Measurements from ENCODE around the gene SLC47A2.

The SLC47A2 gene

DNA sequence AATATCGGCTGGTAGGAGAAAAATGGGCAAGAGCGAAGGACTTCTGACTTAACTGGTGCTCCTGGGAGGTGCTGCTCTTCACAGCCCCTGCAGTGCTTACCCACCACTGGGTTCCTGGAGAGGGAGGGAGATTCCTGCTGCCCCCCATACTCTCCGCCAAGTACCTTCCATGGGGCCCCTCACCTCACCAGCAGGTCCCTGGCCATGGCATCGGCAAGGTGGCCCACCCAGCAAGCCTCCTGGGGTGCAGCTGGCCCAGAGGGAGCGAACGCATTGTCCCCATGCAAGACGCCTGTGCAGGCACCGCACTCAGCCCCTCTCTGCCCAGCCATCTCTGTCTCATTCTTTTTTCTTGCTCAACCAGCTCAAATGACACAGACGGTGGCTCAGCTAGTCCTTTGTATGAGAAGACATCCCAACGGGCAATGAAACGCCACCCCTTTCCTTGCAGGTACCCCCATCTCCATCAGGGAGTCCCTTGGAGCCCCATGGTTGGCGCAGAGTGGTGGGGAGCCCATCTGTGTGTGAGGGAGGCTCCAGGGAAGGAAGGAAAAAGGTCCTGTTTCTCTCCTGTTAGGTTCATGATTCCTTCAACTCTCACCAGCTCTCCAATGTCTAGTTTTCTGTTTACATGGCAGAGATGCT, 41.3 kb upstream of the SLC47A2 start:
- TF ChIP-seq, protein P1, sequence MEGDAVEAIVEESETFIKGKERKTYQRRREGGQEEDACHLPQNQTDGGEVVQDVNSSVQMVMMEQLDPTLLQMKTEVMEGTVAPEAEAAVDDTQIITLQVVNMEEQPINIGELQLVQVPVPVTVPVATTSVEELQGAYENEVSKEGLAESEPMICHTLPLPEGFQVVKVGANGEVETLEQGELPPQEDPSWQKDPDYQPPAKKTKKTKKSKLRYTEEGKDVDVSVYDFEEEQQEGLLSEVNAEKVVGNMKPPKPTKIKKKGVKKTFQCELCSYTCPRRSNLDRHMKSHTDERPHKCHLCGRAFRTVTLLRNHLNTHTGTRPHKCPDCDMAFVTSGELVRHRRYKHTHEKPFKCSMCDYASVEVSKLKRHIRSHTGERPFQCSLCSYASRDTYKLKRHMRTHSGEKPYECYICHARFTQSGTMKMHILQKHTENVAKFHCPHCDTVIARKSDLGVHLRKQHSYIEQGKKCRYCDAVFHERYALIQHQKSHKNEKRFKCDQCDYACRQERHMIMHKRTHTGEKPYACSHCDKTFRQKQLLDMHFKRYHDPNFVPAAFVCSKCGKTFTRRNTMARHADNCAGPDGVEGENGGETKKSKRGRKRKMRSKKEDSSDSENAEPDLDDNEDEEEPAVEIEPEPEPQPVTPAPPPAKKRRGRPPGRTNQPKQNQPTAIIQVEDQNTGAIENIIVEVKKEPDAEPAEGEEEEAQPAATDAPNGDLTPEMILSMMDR (IDR thresholded peaks at IDR 0.05), result no peak

DNA sequence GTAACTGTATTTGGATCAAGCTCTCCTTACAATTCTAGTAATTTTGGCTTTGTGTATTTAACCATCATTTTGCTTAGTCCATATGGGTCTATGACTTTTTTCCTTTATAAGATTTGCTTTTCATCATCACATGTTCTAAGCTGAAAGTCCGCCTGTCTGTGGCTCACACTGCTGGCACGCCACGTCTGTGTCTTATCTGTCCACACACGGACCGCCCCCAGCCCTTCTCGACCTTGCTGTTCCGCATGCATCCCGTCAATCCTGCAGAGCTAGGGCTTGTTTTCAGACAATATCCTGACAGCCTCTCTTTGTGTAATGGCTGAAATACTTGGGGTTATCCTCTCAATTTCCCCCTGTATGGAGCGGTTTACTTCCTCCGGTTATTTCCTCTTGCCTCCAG, 40.2 kb upstream of the SLC47A2 start:
- TF ChIP-seq, protein P1 (IDR thresholded peaks at IDR 0.05), result no peak

DNA sequence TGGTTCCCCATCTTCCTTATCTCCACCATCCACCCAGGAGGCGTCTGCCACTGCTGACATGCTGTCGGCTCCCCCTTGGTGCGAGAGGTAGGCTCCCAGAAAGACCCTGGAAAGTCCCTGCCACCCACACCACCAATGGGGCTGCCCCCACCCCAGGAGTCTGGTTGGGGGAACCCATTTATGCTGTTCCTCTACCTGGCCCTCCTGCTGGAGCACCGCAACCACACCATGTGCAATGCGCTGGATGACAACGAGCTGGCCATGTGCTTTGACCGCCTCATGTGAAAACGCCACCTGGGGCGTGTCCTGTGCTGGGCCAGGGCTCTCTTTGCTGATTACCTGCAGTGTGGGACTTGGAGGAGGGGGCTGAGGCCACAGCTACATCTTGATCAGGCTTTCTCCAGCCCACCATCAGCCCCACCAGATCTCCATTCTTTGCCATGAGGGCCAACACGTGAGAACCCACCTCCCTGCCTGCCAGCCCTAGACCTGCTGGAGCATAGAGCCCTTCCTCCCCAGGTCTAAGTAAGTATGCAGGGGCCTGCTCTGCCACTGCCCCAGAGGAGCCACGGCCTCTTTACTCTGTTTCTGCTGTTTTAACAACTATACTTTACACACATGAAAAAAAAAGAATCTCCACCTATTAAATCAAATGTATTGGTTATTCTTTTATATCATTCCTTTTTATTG, 39.6 kb upstream of the SLC47A2 start:
- TF ChIP-seq, protein P1 (IDR thresholded peaks at IDR 0.05), result no peak

GRCh38 chr17:19755392-19755791, 39.0 kb upstream of the SLC47A2 start:
- TF ChIP-seq, protein P1 (IDR thresholded peaks at IDR 0.05), result no peak

GRCh38 chr17:19753661-19754463, 37.5 kb upstream of the SLC47A2 start:
- TF ChIP-seq, protein P1 (IDR thresholded peaks at IDR 0.05), result peak; percentile 81

DNA sequence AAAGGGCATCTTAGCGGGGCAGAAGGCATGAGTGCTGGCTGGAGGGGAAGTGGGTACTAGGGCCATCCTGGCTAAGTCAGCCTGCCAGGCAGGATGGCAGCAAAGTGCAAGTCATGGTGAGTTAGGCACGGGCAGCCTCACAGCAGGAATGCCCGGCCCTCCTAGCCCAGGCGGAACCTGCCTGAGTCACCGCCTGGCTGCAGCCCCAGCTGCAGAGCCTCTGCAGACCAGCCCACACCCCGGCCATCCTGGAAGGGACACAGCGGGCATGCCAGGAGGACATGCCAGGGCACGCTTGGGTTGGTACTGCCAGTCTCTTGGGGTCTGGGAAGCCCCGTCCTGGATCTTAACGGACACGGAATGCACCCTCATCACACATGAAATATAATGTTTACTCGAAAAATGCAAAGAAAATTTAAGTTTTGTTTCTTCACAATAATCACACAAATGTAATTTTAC, 36.7 kb upstream of the SLC47A2 start:
- TF ChIP-seq, protein P1 (IDR thresholded peaks at IDR 0.05), result no peak

DNA sequence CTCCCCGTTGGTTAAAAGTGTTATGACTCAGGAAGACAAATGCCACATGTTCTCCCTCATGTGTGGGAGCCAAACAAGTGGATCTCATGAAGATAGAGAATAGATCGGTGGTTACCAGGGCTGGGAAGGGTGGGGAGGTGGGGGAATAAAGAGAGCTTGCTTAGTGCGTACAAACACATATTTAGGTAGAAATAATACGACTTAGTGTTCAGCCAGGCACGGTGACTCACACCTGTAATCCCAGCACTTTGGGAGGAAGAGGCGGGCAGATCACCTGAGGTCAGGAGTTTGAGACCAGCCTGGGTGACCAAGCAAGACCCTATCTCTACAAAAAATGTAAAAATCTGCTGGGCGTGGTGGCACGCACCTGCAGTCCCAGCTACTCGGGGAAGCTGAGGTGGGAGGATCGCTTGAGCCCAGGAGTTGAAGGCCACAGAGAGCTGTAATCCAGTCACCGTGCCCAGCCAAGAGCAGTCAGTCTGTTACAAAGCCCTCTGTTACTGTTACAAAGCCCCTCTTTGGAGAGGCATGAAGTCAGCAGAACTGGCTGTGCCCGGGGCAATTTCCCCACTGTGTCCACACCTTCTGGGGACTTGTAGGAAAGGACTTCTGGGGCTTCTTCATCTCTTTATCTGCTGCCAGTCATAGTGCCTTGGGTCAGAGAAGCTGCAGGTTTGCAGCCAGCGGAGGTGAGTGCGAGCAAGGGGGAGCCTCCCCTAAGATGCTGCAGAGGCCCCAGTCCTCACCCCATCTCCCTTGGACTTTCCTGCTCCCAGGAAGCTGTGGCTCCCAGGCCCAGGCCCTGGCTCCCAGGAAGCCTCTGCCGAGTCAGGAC, 36.0 kb upstream of the SLC47A2 start:
- TF ChIP-seq, protein P1 (IDR thresholded peaks at IDR 0.05), result no peak
